ENCODE measurements around the gene UMAD1.

The UMAD1 gene

DNA sequence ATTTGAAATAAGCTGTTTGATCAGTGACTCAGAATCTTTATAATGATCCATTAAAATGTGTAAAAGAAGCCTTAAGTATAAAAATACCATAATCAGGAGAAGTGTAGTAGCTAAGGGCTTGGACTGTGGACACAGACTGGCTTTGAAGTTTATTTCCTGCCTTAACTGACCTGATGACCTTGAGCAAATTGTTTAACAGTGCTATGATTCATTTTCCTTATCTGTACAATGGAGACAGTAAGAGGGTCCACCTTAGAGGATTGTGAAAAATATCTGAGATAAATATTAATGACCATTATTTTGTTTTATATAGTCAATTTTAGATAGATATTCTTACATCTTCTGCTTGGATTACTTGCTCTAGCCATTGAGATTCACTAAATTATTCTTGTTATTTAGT is 91.2 kb downstream of the UMAD1 start:
- FAIRE-seq: no peak

DNA sequence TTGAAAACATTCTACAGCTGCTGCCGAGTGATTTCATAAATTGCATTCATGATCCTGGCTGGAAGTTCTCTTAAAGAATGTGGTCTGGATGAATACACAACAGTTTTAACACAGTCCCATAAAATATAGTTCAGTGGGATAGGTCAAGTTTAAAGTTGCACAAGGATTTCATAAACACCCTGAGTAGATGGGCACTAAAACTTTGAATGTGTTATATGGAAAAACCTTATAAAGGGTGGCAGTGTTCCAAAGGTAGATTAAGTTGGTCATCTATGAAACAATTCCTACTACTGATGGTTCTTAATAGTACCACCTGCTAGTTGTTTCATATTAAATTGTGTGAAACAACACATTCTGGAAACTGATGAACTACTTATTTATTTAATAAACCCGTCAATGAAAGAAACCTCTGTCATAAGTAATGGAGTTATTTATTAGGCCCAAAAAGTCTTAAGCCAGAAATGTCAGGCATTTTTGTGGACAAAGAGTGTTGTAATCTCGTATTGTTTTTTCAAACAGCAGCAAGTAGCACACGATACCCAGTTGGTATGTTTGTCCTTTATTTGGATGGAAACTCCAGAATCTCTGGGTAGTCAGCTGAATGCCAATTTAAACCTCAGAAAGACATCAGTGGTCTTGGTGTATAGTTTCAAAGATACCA is 92.2 kb downstream of the UMAD1 start:
- peak; percentile 94 for FAIRE-seq

DNA sequence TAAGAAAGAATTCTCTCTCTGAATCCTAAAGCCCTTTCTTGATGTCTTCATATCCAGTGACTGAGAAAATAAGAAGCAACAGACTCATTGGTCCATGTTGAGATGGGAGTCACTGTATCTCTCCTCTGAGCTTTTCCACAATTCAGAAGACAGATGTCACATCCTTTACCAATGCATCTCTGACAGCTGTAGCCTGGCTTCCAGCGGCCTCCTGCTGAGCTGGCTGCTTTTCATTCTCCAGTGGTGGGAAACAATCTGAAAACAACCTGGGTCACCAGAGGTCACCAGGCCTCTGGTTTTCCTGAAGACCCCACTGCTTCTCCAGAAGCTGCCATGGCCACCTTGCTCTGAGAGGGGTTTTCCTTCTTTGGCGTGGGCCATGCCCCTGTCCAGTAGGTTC is 96.1 kb downstream of the UMAD1 start:
- FAIRE-seq: no peak

DNA sequence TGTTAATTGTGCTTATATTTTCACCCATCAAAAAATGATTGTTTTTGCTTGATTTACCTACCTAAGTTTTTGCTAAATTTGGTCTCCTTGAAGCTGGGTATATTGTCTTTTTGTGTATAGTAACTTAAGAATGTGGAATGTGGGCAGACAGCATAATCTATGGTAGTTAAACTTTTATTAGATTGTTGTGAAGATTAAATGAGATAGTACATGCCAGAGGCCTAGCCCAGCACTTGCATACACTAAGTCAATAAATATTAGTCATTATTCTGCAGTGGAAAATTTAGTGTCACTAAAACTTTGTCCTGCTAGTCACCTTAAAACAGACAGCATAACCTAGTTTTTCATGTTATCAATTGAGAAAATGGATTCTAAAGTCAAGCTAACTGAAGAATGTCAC is 97.1 kb downstream of the UMAD1 start:
- peak; percentile 31 for FAIRE-seq

DNA sequence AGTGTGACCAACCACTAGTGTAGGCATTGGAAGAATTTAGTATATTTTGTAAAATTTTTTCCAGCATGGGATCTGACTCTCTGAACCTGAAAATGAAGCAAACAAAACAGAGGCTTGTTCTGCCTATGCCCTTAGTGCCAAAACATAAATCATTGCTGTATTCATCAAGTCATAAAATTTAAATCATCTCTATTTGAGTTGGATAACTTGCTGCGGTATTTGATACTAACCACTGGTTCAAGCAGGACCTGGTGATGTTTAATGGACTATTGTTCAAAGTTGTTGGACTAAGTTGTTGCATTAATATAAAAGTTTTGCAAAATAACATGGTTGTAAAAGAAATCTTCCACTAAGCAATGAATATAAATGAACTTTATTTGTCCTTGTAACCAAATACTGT is 97.6 kb downstream of the UMAD1 start:
- FAIRE-seq: peak; percentile 86

DNA sequence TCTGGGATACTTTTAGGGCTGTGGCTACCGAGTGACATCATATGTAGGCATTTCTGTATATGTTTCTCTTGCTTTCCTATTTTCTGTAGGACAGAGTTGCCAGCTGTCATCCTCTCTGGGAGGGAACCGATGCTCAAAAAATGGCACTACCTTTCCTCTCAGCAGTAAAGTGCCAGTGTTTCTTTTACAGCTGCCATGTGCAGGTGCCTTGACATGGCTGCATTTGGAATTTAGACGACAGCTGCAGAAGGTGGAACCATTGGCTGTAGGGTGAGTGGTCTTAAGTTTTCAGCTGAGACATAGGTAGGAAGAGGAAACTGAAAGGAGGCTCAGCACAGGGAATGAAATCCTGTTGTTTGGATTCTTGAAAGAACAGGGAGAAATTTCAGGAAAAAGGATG is 98.1 kb downstream of the UMAD1 start:
- FAIRE-seq: no peak

DNA sequence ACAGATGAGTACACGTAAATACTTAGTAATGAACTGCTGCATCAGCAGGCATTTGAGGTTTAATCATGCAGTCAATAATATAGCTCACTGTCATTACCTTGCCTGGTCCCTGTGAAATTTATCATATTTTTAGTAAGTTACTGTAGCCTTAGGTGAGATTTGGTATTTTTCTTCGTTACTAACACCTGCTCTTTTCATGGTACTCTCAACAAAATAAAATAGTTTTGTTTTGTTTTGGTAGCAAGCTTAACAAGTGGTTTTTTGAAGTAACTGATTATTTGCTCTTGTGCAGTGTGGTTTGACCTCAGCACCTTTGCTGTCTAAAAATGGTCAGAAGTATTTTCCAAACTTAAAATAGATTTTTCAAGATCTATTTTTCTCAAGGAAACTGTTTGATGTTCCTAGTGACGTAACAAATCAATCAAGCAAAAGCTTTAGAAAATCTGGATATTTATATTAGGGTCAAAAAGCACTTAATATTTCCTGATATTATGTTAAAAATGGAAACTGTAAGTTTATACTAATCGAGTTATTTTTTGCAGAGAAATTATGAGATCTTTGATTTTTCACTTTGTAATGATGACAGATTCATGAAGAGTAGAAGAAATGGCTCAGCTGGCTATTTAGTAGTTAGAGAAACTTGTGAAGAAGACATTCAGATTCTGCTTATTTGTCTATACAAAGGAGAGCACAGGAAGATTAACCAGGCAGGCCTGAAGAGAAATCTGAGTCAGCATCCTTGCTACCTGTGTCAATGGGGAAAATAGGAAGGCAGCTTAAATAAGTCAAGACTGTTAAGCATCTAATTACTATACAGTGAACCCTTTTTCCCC is 98.9 kb downstream of the UMAD1 start:
- FAIRE-seq: no peak

DNA sequence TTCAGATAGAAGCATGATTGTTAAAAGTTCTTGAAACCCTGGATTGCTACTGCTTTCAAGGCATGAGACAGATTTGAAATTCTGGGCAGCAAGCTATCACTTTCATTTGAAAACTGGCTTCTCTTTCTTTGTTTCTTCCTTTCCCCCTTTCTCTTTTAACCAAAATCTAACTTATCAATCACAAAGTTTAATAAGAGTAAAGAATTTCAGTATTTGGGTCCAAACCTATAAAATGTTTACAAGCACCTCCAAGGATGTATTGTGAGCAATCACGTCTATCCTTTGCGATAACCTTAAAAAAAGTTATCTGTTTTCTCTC is 99.4 kb downstream of the UMAD1 start:
- no peak for FAIRE-seq

DNA sequence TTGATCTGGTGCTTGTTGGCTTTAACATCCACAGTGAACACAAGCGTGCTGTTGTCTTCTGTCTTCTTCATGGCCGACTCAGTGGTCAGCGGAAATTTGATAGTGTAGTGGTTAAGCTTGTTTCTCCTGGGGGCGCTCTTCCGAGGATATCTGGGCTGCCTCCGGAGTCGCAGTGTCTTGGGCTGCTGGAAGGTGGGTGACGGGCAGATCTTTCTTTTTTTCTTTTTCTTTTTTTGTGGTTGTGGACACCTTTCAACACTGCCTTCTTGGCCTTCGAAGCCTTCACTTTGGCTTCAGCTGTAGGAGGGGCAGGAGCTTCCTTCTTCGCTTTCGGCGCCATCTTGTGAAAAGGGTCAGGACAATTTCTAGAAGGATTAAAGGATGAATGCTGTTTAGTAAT is 101.7 kb downstream of the UMAD1 start:
- FAIRE-seq: no peak

DNA sequence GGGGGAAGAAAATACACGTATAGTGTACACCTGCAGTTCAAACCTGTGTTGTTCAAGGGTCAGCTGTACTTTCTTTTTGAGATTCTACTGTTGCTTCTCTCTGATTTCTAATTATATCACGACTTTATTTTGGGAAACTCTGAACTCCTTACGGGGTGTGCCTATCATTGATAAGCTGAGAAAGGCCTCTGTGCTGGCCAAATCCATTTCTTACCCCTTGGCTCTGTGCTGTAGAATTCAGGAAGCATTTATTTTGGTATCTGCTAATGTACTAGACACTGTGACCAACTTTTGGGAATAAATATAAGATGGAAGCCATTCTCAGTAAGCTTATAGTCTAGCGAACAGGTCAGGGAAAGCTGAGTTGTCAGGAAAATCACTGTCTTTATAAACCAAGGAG is 104.7 kb downstream of the UMAD1 start:
- FAIRE-seq: peak; percentile 8

DNA sequence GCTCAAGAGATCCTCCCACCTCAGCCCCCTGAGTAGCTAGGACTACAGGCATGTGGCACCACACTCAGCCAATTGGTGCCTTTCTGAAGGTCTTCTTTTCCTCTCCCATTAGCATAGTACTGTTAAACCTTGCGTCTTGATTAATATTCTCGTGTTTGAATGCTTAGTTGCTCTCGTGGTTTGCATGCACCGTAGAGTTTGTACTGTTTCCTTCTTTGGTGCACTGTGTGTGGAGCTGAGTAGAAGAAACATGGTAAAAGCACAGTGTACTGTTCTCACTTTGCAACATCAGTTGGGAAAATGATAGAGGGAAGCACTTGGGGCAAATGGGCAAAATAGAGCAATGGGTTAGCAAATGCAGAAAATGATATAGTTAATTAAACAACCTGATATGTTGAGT is 105.4 kb downstream of the UMAD1 start:
- FAIRE-seq: no peak

DNA sequence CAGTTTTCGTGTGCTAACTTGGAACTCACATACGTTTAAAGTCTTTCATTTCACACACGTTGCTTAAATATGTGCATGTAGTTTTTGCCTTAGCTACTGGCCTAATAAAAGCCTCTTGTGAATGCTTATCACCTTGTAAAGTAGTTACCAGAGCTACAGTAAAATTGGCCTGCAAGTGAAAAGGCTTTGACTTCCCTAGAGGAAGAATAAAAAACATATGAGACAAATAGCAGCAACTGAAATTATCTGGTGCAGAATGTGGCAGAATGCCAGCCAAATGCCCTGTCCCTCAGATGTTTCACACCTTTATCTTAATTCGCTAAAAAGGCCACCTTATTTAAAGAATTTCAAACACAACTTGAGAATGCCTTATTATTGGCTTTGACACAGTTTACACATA is 105.9 kb downstream of the UMAD1 start:
- FAIRE-seq: no peak

DNA sequence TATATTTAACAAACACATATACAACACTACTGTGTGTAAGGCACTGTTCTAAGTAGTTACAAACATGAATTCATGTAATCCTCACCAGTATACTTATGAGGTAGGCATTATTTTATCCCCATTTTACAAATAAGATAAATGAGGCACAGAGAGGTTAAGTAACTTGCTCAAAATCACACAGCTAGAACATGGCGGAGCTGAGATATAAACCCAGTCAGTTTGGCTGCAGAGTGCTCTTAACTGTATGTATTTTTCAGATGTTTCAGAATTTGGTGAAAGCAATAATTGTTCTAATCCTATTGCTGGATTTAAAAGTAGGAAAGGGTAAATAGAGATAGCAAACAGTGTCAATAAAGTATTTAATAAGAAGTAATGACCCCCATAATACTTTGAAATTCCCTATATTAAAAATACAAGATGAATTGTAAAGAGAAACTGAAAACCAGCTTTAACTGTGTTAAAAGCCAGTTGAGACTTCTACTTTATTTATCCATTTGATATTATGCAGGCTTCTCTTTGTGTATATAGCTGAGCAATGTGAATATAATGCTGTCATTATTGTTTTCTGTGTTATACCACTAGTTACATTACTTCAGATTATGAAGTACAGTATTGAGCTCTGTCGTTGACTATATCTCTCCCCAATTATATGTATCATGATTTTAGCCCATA is 110.2 kb downstream of the UMAD1 start:
- FAIRE-seq: peak; percentile 6

DNA sequence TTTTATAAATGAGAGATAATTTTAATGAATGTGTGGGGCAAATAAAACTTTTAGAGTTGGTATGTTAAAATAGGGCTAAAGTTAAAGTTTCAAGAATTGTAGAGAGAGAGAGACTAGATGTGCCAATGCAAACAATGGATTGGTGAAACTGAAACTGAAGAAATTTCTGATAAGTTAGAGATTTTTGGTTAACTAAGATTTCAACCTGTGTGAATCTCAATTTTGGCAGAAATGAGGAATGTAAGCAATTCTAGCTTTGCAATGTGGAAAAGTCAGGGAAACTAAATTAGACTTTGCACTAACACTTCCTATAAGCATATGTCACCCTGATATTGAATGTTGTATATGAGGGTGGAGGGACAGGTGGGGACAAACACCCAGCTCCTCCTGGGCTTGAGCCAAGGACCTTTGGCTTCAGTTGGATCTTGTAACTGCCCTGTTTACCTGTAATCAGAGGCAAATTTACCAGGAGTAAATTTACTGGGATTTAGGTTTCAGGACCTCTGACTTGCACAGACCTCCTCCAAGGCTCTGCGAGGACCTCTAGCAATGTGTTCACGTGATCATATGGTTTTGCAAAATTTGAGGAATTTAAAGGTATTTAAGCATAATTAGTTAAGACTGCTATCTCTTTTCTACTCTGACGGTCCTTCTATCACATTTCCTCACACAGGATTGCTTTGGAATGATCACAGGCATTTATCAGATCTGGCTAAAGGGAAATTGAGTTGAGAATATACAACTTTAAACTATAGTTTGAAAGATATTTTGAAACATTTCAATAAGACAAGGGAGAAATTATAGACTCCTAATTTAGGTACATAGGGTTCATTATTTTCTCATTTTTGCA is 110.9 kb downstream of the UMAD1 start:
- FAIRE-seq: no peak

DNA sequence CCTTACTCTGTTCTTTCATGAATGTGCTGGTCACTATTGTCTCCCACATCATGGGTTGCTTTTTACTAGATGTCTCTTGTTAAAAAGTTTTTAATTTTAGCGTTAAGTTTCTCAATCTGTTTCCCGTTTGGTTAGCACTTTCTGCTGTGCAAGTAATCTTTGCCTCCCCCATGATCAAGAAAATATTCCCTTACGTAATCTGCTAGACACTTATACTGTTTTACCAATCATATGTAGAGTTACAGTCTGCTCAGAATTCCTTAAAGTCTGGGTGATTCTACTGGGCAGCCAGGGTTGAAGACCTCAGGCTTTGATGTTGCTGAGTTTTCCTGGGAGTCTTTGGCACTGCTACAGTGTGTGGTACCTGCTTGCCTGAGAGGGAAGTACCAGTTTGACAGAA is 116.0 kb downstream of the UMAD1 start:
- FAIRE-seq: no peak

DNA sequence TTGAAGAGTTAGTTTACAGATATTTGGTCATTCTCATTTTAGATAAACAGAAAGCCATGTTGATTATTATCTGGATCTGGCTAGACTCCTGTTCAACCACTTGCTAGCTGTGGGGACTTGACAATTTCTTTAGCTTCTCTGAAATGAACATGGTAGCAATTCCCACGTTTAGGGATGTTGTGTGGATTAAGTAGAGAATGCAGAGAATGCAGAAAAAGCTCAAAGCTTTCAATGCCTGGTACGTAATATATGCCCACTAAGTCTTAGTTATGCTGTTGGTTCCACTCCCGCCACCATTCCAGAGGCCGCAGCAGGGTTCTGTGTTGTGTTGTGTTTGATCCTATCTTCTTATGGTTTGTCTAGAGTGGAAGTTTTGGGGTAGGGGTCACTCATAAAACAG is 117.0 kb downstream of the UMAD1 start:
- FAIRE-seq: no peak

DNA sequence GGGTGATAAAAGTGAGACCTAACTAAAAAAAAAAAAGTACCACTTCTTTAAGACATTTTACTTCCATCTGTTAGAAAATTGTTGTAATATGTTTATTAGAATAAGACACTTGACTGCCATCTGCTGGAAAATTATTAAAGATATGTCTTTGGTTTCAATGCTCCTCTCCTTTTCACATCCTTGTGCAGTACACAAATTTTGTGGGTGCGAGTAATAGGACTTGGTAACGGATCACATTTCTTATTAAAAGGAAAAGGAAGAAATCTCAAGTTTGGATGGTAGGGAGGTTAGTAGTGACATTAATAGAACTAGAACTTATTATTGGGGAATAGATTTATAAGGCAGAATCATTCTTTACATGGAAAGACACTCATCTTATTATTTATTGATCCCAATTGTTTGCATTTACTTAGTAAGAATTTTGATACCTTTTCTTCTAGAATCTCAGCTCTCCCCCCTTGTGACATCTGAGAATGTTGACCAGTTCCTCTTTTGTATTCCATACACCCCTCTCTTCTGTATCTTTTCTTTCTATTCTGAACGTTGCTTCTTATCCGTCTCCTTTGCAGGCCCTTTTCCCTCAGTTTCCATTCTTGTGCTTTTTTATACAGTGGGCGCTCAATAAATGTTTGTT is 120.9 kb downstream of the UMAD1 start:
- peak; percentile 95 for FAIRE-seq

DNA sequence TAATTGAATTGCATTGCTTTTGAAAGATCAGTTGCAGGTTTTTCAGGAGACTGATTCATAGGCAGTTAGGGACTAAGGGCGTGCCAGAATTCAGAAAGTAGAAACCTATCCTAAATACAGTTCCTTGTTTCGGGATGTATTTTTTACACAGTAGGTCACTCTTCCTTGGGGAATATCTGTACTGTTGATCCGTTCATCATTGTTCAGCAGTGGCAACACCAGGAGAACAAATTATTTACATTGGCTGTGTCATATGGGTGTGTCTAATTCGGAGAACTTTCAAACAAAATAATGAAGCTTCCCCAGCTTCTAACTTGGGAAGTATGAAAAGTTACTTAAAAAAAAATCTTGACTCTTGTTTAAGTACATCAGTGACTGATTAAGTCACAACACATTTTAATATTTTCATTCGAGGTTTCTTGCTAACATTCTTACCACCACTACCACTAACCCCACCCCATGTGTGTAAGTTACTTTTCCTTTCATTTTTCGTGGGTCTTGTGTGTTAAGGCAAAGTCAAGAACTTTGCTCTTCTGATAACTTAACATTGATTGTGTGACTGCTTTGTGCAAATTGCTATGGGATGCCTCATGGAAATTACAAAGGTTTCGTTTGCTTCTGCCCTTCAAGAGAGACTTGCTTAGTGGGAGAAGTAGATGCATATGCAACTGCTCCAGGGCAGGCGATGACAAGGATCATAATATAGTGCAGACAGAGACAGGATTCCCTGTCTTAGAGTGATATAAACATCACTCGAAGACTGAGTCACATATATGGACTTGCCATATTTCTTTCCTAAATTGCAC is 121.6 kb downstream of the UMAD1 start:
- no peak for FAIRE-seq

DNA sequence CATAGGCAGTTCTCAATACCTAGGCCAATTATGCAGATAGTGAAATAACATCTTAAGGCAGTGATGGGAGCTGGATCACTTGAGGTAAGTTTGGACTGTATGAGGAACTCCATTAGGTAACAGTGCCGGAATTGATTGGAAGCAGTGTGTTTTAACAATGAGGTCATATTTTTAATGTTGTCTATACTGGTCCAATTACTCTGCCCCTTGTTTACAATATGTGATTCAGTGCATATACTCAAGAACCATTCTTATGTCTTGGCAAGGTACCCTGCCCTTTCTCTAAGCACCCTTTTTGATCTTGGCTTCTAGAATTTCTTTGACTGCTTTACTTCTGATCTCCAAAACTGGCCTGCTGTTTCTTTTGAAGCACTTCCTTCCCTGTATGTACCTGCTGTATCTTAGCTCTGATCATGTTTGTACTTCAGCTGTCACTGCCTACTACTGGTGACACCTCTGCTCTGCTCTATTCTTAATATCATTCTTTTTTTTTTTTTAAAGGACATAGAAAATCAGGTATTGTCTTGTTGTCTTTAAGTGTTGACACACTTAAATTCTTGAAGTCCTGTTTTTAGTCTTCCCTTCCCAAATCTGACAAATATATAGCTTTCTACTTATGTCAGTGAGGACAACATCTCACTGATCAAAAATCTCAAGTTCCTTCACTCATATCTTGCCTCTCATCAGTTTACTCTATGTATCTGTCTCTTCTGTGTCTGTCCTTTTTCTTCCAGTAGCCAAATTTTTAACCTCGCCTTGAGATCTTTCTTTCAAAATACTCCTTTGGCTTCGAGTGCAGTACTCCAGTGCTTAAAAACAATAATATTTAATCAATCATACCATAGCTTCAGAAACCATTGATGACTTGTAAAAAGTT is 124.2 kb downstream of the UMAD1 start:
- FAIRE-seq: peak; percentile 49

DNA sequence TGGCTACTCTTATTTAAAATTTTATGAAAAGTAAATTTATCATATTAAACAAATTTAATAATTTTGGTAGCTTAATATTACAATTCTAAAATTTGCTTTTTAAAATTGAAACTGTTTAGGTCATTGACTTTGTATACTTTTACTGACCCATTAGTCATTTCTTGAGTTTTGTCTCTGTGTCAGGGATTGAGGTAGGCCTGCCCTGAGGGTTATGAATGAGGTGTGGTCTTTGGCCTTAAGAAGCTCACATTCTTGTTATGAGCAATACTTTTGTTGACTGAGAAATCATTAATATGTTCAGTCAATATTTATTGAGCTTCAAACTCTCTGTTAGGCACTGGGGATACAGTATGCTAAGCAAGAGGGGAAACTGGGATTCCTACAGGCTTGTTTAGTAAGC is 124.9 kb downstream of the UMAD1 start:
- FAIRE-seq: no peak

DNA sequence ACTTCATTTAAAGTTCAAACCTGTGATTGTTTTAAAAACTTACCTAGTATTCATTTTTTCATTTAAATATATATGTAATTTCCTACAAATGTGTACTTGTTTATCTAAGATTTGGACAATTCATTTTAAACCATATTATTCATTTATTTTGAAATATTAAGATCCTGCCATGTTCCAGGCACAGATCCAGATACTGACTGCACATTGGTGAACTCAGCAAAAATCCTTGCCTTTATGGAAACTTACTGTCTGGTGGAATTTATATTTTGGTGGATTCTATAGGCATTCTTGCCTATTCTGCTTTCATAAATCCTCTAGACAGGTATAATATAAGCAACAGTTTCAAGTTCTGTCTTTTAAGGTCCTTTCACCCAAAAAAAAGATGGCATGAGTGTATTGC is 126.1 kb downstream of the UMAD1 start:
- peak; percentile 91 for FAIRE-seq
